ENCODE measurements around the gene NHLRC4. TPM values are rescaled to one million over a fixed set of nuclear protein-coding genes. Genes with fewer than 3 reads are reported as not detected.

Gene NHLRC4
- total RNA-seq, 1 experiment from 2014 or later: 0.92 TPM

- TF ChIP-seq, protein P1, sequence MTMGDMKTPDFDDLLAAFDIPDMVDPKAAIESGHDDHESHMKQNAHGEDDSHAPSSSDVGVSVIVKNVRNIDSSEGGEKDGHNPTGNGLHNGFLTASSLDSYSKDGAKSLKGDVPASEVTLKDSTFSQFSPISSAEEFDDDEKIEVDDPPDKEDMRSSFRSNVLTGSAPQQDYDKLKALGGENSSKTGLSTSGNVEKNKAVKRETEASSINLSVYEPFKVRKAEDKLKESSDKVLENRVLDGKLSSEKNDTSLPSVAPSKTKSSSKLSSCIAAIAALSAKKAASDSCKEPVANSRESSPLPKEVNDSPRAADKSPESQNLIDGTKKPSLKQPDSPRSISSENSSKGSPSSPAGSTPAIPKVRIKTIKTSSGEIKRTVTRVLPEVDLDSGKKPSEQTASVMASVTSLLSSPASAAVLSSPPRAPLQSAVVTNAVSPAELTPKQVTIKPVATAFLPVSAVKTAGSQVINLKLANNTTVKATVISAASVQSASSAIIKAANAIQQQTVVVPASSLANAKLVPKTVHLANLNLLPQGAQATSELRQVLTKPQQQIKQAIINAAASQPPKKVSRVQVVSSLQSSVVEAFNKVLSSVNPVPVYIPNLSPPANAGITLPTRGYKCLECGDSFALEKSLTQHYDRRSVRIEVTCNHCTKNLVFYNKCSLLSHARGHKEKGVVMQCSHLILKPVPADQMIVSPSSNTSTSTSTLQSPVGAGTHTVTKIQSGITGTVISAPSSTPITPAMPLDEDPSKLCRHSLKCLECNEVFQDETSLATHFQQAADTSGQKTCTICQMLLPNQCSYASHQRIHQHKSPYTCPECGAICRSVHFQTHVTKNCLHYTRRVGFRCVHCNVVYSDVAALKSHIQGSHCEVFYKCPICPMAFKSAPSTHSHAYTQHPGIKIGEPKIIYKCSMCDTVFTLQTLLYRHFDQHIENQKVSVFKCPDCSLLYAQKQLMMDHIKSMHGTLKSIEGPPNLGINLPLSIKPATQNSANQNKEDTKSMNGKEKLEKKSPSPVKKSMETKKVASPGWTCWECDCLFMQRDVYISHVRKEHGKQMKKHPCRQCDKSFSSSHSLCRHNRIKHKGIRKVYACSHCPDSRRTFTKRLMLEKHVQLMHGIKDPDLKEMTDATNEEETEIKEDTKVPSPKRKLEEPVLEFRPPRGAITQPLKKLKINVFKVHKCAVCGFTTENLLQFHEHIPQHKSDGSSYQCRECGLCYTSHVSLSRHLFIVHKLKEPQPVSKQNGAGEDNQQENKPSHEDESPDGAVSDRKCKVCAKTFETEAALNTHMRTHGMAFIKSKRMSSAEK (CRISPR knock-in tag; IDR thresholded peaks at IDR 0.05; ENCODE audit: borderline replicate concordance): no peak
- TF ChIP-seq ZNF423 (CRISPR knock-in tag; IDR thresholded peaks at IDR 0.05) (no peak), HMGA2 (CRISPR knock-in tag; IDR thresholded peaks at IDR 0.05) (no peak), ZSCAN18 (CRISPR knock-in tag; IDR thresholded peaks at IDR 0.05) (no peak), NR2C2 (CRISPR knock-in tag; IDR thresholded peaks at IDR 0.05) (no peak), FOXP1 (CRISPR knock-in tag; IDR thresholded peaks at IDR 0.05; ENCODE audit: borderline replicate concordance) (no peak), TCF7 (CRISPR knock-in tag; IDR thresholded peaks at IDR 0.05; ENCODE audit: low read depth) (no peak), ZNF138 (CRISPR knock-in tag; conservative IDR thresholded peaks at IDR 0.05) (no peak), GABPB1 (CRISPR knock-in tag; IDR thresholded peaks at IDR 0.05) (no peak)
- TF ChIP-seq, protein P2, sequence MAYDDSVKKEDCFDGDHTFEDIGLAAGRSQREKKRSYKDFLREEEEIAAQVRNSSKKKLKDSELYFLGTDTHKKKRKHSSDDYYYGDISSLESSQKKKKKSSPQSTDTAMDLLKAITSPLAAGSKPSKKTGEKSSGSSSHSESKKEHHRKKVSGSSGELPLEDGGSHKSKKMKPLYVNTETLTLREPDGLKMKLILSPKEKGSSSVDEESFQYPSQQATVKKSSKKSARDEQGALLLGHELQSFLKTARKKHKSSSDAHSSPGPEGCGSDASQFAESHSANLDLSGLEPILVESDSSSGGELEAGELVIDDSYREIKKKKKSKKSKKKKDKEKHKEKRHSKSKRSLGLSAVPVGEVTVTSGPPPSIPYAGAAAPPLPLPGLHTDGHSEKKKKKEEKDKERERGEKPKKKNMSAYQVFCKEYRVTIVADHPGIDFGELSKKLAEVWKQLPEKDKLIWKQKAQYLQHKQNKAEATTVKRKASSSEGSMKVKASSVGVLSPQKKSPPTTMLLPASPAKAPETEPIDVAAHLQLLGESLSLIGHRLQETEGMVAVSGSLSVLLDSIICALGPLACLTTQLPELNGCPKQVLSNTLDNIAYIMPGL (CRISPR knock-in tag; IDR thresholded peaks at IDR 0.05): no peak
Observed at GRCh38 chr16:531494-532125, 35.2 kb upstream of the NHLRC4 start (continued).

DNA sequence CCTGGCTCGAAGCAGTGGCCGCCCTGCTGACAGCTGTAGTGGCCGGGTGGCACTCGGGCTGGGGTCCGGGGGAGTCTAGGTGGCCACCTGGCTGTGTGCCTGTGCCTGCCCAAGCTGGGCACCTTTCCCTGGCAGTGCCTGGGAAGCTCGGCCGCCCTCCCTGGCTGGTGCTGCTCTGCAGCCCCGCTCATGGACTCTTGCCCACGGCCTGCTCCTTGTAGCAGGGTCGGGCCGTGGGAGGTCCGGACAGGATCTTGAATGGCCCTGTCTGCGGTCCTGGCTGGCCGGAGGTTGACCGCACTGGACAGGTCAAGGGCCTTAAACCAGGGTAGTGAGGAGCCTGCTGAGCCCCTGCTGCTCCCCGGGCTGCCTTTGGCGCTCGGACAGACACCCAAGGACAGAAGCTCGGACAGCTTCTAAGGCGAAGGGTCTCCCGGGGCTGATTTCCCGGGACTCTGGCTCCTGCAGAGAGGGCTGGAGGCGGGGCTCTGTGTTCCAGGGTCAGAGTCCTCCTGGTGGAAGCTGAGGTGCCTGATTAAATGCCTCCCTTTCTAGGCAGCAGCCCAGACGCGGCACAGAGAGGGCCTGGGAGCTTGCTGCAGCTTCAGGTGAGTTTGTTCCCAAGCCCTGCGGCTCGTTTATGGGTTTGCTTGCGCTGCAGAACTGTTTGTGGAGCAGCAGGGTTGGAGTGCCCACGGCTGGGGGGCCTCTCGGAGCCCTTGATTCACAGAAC lies 33.2 kb upstream of the NHLRC4 start:
- CTCF ChIA-PET: interaction anchor here (0.6 to 1.9 kb wide), 6 partner anchors 10 to 127 kb away, joined by 3 to 11 read pairs (median 4); no protein-coding TSS in a partner anchor

More for the DNA sequence above, 33.2 kb upstream of the NHLRC4 start:
- no peaks in the 10 kb centered on the region for H3K27me3 Mint-ChIP-seq (ENCODE audit: low read depth)
- no peak overlapping the region for H3K4me3 Mint-ChIP-seq
- ATAC-seq (peak; percentile 53), DNase-seq (ENCODE audit: low spot score) (peak; percentile 52)
- H3K36me3 Mint-ChIP-seq: peaks cover 3% of the 10 kb centered on the region; the same call in 1 of the 2 replicates
- no peak overlapping the region for H3K27ac Mint-ChIP-seq
- no peaks in the 10 kb centered on the region for H3K9me3 Mint-ChIP-seq
- TF ChIP-seq, protein P3, sequence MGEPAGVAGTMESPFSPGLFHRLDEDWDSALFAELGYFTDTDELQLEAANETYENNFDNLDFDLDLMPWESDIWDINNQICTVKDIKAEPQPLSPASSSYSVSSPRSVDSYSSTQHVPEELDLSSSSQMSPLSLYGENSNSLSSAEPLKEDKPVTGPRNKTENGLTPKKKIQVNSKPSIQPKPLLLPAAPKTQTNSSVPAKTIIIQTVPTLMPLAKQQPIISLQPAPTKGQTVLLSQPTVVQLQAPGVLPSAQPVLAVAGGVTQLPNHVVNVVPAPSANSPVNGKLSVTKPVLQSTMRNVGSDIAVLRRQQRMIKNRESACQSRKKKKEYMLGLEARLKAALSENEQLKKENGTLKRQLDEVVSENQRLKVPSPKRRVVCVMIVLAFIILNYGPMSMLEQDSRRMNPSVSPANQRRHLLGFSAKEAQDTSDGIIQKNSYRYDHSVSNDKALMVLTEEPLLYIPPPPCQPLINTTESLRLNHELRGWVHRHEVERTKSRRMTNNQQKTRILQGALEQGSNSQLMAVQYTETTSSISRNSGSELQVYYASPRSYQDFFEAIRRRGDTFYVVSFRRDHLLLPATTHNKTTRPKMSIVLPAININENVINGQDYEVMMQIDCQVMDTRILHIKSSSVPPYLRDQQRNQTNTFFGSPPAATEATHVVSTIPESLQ (CRISPR knock-in tag; IDR thresholded peaks at IDR 0.05): no peak
- TF ChIP-seq TP53 (CRISPR knock-in tag; IDR thresholded peaks at IDR 0.05) (no peak), GRHL2 (CRISPR knock-in tag; IDR thresholded peaks at IDR 0.05; ENCODE audit: insufficient replicate concordance, severe bottlenecking) (no peak), ZNF138 (CRISPR knock-in tag; conservative IDR thresholded peaks at IDR 0.05) (no peak), ESRRA (CRISPR knock-in tag; IDR thresholded peaks at IDR 0.05; ENCODE audit: borderline replicate concordance) (no peak)
- TF ChIP-seq, protein P4, sequence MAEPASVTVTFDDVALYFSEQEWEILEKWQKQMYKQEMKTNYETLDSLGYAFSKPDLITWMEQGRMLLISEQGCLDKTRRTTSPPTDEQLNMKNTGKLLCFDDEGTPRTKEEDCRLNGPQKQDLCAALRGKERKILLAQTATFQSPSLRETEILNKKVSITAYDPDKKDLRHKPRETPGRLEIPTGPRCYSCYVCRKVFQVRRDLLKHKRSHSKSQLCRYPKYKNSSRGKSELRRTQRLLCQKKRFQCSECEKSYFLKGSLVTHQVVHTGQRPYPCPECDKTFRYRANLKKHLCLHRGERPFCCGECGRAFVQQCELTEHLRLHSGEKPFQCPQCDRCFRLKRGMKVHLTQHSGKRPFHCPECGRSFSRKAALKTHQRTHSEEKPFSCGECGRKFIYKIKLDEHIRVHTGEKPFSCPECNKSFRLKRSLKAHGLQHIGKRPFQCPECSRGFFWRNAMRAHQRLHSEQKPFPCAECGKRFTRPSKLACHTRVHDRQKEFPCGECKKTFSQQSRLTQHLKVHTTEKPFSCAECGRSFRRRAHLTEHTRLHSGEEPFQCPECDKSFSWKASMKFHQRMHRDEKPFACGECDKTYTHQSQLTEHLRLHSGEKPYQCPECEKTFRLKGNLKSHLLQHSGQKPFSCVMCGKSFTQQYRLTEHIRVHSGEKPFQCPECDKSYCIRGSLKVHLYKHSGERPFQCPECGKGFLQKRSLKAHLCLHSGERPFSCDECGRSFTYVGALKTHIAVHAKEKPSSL (CRISPR knock-in tag; conservative IDR thresholded peaks at IDR 0.05): no peak
- TF ChIP-seq, protein P5, sequence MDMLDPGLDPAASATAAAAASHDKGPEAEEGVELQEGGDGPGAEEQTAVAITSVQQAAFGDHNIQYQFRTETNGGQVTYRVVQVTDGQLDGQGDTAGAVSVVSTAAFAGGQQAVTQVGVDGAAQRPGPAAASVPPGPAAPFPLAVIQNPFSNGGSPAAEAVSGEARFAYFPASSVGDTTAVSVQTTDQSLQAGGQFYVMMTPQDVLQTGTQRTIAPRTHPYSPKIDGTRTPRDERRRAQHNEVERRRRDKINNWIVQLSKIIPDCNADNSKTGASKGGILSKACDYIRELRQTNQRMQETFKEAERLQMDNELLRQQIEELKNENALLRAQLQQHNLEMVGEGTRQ (CRISPR knock-in tag; IDR thresholded peaks at IDR 0.05): no peak
- TF ChIP-seq, protein P6, sequence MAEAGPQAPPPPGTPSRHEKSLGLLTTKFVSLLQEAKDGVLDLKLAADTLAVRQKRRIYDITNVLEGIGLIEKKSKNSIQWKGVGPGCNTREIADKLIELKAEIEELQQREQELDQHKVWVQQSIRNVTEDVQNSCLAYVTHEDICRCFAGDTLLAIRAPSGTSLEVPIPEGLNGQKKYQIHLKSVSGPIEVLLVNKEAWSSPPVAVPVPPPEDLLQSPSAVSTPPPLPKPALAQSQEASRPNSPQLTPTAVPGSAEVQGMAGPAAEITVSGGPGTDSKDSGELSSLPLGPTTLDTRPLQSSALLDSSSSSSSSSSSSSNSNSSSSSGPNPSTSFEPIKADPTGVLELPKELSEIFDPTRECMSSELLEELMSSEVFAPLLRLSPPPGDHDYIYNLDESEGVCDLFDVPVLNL (CRISPR knock-in tag; IDR thresholded peaks at IDR 0.05; ENCODE audit: borderline replicate concordance, low read depth): no peak
- POLR2A ChIA-PET: interaction anchor here (0.6 to 1.0 kb wide), 2 partner anchors 181 to 481 kb away, joined by 3 to 4 read pairs; partner anchors contain the start of gene AXIN1
- H3K4me1 Mint-ChIP-seq: peaks cover 10% of the 10 kb centered on the region

All from WTC11 (cell line).